ENCODE measurements around the gene TMEM132C.
"Not testable (repeated sequence)": the region's sequence is repeated elsewhere in the genome, so short reads cannot be mapped to it uniquely, and the experiment has no call there.

TMEM132C gene

GRCh38 chr12:128267131-128267622, at the start of gene TMEM132C:
Gene TMEM132C, plus strand, starts transcription at chr12:128267170. Its CDS starts 233 bp downstream, at chr12:128267403.
- no peak for DNase-seq (ENCODE audit: low spot score)

GRCh38 chr12:128224226-128224625, 42.7 kb upstream of the TMEM132C start:
- no peak for DNase-seq (ENCODE audit: low spot score)

- DNase-seq (ENCODE audit: low spot score): no peak
Measured at GRCh38 chr12:128228581-128228980, 38.4 kb upstream of the TMEM132C start.

GRCh38 chr12:128235635-128236417, 31.1 kb upstream of the TMEM132C start:
- DNase-seq (ENCODE audit: low spot score): no peak

- DNase-seq (ENCODE audit: low spot score): no peak
Measured at GRCh38 chr12:128236525-128236924, 30.4 kb upstream of the TMEM132C start.

- DNase-seq (ENCODE audit: low spot score): no peak
Measured at GRCh38 chr12:128240745-128241144, 26.2 kb upstream of the TMEM132C start.

DNA sequence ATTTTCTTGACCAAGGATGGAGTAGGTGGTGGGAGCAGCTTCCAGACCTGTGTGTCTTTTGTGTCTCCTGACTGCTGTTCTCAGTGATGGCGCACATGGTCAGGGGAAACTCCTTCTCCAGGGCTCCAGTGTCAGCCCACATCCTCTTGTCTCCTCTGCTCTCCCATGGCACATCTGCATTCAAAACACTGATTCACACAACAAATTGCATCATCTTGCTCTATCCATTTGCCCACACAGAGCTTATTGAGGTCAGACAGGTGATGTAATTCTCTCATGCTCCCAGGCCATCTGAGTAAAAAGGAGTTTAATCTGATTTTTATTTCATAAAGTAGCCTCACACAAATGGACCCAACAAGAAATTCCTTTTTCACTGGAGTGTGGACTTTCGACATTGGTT, 21.8 kb upstream of the TMEM132C start:
- DNase-seq (ENCODE audit: low spot score): no peak

- DNase-seq (ENCODE audit: low spot score): no peak
Measured at GRCh38 chr12:128245905-128246304, 21.1 kb upstream of the TMEM132C start.

DNA sequence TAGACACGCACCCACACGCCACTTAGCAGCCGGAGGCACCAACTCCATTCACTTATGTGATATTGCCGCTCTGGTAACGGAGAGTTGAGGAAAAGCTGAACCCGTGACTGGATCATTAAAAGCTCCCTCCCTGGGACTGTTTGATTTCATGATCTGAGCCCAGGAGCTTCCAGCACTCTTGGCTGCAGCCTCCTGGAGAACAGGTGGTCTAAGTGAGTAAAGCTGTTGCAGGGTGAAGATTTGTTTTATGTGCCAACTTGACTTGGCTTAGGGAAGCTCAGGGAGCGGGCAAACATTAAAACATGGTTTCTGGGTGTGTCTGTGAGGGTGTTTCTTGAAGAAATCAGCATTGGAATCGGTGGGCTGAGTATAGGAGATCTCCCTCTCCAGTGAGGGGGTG, 16.9 kb upstream of the TMEM132C start:
- no peak for DNase-seq (ENCODE audit: low spot score)

DNA sequence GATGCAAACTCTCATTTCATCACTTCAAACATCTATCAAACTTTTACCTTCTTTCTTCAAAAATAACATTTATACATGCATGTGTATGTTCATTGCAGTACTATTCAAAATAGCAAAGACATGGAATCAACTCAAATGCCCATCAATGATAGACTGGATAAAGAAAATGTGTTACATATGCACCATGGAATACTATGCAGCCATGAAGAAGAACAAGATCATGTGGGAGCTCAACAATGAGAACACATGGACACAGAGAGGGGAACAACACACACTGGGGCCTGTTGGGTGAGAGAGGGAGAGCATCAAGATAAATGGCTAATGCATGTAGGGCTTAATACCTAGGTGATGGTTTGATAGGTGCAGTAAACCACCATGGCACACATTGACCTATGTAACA, 13.1 kb upstream of the TMEM132C start:
- not testable (repeated sequence) for DNase-seq (ENCODE audit: low spot score)

- DNase-seq (ENCODE audit: low spot score): no peak
Measured at GRCh38 chr12:128258866-128259555, 8.0 kb upstream of the TMEM132C start.

DNA sequence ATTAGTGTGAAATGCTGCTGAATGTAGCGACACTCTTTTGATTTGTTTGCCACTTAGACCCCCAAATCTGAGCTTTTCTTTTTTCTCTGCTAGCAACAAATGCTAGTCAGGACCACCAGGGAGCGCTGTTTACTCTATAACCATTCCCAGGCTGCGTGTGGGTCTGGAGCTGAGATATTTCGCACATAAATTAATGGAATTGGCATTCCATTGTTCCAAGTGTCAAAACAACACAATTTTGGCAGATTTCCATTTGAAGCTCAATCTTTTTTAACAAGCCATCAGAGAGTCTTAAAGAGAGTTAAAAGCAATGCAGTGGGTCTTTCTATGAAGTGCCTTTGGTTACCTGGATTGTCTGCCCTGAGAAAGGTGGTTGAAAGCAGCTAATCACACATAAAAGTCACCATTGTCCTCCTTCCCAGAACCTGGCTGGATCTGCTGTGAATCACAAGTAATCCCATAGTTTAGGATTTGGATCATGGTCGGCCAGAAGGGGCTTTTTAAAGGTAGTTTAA, 7.4 kb upstream of the TMEM132C start:
- DNase-seq (ENCODE audit: low spot score): peak; percentile 50

- no peak for DNase-seq (ENCODE audit: low spot score)
Measured at GRCh38 chr12:128261757-128262156, 5.2 kb upstream of the TMEM132C start.

- no peak for DNase-seq (ENCODE audit: low spot score)
Measured at GRCh38 chr12:128265566-128265965, 1.4 kb upstream of the TMEM132C start.

DNA sequence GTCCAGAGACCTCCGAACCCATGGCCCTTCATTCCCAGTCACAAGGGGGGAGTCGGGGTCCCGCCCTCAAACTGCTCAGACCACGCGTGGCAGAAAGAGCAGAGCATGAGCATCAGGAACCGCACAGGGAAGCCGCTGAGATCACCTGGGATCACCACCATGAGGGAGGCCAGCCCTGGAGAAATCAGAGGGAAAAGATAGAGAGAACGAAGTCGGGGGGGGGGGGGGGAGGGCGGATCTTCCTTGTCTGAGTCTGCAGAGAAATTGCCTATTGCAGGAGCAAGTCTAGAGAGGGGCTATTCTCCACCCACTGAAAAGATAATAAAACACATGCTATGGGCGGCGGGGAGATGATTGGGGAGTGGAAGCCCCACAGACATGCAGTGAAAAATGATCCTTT, 884 bp upstream of the TMEM132C start:
- no peak for DNase-seq (ENCODE audit: low spot score)

GRCh38 chr12:128266541-128267130, 334 bp upstream of the TMEM132C start:
- DNase-seq (ENCODE audit: low spot score): no peak

DNA sequence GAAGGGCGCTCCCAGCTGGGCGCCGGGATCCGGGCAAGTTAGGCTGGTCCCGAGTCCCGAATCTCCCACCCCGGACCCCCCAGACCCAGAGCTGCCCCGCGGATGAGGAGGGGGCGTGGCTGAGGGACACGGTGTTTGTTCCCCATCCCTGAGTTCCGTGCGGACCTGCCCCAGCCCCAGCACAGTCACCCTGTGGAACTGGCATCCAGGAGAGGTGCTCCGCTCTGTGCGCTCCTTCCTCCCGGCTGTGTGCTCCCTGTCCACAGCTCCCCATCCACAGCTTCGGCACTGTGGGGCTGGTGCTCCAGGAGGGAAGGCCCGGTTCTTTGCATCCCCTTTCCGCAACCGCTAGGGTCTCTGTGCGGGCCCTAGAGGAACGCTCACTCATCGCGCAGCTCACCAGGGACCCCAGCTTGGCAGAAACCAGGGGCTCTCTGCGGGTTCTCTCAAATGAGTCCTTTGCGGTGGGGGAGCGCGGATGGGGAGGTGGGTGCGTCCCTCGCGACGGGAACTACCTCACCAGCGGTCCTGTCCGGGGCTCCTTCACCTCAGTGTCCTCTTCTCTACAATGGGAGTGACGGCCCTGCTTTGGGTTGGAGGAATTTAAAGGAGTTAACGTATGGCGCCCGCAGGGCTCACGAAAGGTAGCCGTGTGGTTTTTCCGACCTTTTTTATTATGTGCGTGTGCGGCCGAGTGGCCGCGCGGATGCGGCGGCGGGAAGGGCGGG, 845 bp downstream of the TMEM132C start:
- no peak for DNase-seq (ENCODE audit: low spot score)

- no peak for DNase-seq (ENCODE audit: low spot score)
Measured at GRCh38 chr12:128268379-128268995, 1.5 kb downstream of the TMEM132C start.

GRCh38 chr12:128269181-128269591, 2.2 kb downstream of the TMEM132C start:
- no peak for DNase-seq (ENCODE audit: low spot score)

DNA sequence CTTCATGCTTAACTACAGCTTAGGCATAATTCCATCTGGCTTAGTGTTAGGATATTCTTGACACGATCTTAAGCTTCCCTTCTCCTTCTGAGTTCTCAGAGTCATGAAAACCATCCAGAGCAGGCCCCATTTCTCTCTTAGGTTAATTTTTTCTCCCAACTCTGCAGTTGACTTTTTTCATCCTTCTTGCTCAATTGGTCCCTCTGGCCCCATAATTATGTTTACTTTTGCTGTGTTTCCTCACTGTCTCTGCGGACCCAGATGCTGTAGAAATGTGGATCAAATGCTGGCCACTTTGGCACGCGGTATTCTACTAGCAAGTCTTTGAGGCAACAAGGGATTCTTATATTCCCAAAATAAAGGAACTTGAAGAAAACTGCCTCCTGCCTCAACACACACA, 9.5 kb downstream of the TMEM132C start:
- no peak for DNase-seq (ENCODE audit: low spot score)

DNA sequence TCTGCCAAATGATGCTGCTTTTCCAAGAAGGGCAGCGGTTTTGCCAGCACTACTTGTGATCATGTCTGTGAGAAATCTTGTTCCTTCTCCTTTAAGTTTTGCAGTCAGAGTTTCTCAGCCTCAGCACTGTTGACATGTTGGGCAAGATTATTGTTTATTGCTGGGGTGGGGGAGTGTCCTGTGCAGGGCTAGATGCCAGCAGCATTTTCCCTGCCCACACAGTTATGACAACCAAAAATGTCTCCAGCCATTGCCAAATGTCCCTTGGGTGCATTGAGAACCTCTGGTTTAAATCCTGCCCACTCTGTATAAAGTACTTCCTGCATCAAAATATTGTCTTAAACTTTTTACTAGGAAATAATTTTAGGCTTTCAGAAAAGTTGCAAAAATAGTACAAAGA, 20.0 kb downstream of the TMEM132C start:
- DNase-seq (ENCODE audit: low spot score): no peak

DNA sequence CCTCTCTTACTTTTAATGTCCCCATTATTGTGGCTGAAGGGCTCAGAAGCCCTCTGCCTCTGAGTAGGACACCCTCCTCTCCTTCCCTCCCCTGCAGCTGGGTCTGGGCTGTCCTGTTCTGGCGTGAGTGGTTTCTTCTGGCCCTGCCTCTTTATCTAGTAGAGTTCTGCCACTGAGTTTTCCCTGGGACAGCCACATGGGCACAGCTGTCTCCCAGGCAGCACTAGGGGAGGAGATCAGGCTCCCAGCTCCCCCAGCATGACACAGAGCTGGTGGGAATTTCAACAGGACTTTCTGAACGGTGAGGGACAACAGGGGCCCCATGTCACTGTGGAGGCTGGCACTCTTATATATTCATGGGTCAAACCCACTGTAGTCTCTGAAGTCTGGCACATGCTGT, 21.4 kb downstream of the TMEM132C start:
- no peak for DNase-seq (ENCODE audit: low spot score)

All from NAMALWA (cell line).